TTC549 (cell line): ENCODE measurements around the gene CADPS2.

ENCODE experiments used
- FAIRE-seq: peaks from 2 replicates; lab custom pipeline; 2012; peaks lifted over from hg19 to GRCh38; lab: Jason Lieb, UNC

CADPS2 gene

DNA sequence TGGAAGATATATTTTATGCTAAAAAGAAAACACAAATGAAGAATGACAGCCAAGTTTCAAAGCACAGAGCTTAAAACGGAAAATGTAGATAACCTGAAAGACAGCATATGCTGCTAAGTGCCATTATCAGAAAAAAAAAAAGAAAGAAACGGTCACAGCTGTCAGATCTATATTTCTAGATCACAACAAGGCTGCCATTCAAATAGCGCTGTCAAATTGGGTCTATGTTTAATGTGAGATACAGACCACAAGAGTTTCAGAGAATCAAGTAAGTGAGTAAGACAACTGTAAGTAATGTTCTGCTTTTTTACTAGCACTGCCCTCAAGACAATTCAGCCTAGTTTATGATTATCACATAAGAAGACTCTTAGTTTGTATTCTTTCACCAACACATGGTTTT is 117.4 kb downstream of the CADPS2 start:
- no peak for FAIRE-seq

DNA sequence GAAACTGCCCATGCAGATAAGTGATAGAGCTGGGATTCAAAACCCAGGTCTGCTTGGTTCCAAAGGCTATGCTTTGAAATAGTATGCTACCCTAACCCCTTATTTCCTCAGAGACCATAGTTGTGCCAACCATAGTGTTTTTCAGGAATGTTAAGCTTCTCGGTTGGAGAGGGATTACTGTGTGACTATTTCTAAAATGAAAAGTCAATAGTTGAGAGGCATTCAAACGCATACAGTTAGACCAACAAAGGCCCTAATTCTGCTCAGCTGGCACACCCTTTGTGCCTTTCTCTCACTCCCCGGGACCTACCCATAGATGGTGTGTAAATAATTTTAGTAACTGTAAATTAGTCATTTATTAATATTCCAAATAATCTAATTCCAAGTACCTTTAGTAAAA is 118.9 kb downstream of the CADPS2 start:
- no peak for FAIRE-seq

DNA sequence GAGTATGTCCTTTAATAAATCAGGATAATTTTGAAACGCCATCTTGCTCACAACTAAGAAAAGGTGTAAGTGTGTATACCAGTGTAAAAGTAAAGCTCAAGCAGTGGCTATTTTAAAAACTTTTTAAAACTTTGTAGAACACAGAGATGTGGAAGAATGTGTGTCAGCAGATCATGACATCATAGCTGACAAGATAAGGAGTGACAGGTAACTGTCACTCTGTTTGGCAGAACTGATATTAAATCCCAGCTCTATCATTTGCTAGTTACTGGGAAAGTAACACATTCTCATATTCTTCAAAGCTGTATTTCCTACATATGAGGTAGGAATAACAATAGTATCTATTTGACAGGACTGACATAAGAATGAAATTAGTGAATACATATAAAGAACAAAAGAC is 119.7 kb downstream of the CADPS2 start:
- no peak for FAIRE-seq

DNA sequence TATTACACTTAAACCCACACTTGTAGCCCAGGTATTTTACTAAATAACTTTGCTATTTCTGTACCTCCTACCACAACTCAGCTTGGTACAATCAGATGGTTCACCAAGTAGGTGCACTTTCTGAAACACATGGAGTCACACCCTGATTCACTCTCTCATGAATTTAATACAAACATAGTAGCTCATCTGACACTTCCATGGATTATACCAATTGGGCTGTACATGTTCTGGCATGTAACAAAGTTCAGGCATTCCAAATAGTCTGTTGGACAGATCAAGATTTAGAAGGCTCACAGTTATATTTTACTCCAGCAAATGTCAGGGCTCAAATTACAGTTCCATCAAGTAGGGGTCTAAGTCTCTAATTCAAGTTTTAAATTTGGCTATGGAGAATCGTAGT is 121.4 kb downstream of the CADPS2 start:
- FAIRE-seq, result no peak

DNA sequence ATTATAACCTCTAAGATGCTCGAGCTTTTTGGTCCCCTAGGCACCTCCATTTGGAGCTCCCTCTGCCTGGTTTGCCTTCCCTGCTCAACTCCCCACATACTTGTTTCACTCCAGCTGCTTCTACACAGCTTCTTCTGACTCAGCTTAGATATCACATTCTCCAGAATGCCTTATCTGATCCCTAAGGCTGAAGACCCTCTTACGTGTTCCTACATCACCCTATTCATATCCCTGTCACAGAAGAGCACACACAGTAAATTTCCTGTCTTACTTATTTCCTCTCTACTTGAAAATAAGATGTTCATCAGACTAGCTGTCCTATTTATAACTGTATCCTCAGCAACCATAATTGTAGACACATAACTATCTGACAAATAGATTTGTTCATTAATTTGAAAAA is 122.2 kb downstream of the CADPS2 start:
- FAIRE-seq, result no peak

DNA sequence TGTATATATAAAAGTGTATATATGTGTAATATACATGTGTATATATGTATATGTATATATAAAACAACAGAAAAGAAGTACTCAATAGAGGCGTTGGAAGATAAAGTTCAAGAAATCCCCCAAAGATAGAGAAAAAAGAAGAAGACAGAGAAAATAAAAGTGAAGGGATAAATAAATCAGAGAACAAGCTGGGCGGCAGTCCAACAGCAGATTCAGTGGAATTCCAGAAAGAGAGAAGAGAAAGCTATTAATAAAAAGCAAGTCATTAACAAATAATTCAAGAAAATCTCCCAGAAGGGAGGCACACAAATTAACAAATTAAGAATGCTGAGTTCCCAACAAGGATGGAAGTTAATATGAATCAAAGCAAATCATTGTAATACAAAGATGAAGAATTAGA is 124.2 kb downstream of the CADPS2 start:
- no peak for FAIRE-seq

DNA sequence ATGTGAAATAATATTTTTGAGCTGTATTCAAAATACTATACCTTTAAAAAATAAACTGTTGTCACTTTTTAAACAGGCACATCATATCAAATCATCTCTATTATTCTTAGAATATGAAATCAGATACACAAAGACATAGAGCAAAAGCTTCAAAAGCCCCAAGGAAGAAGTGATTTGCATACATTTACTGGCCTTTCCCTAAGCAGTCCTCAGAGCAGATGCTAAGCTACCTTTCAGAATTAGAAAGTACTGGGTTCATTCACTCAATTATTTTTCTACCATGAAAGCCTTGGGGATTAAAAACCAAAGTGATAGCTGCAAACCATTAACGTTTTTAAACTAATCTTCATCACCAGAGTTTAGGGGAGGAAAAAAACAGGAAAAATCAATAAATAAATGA is 127.8 kb downstream of the CADPS2 start:
- FAIRE-seq, result no peak

DNA sequence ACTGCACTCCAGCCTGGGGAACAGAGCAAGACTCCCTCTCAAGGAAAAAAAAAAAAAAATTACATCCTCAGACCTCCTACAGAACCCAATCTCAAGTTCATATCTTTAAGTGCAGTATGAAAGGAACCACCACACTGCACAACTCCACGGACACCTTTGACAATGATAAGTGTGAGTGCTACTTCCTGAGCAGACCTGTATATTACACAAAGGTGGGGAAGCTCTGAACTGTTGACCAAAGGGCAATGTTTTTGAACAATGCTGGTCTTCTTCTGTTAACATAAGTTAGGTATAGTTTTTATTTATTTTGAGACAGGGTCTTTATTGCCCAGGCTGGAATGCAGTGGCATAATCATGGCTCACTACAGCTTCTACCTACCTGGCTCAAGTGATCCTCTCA is 129.4 kb downstream of the CADPS2 start:
- no peak for FAIRE-seq

DNA sequence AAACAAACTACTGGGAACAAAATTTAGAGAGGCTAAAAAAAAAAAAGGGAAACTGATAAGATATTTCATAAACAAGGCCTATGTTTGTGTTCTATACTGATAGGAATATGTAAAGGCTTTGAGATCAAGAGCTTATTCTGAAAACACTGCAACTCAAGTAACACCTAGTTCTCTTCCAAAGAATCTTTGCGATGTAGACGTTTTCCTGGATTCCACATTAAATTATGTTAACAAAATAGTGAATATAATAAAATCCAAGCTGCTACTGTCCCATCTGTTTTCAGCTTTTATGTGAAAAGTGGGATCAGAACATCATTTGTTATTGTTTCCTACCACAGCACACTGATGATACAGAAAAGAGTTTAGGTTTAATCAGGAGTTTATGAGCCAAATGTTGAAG is 130.6 kb downstream of the CADPS2 start:
- no peak for FAIRE-seq

DNA sequence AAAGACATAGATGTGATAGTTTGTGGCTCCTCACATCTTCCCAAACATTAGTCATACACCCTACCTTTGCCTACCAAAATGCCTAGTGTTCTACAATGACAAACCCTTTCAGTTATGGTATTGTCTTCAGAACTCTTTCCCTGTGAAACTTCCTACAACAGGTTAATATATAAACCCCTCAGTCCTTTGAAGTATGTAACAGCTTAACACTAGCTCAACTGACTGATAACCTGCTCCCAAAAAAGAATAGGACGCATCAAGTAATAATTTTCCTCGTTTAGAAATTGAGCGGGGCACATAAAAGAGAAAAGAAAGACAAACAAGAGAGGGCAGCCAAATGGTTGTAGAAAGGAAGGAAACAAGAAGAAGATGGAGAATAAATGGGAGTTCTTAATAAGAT is 133.7 kb downstream of the CADPS2 start:
- no peak for FAIRE-seq

DNA sequence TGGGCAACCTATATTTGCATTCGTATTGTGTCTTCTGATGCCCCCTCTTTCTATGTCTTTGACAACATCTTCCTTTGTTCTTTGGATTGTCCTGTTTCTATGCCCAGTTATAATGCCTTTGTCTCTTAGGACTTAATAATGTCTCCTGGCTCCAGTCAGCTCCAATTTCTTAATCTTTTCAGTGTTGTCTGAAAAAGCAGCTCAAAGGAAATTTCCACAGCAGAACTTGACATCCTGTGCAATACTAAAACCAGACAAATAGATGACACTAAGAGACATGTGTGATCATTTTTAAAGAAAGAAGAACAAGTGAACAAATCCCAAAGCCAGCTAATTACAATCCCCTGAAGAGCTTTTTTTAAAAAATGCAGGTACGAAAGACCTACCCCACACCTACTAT is 135.9 kb downstream of the CADPS2 start:
- FAIRE-seq, result no peak

DNA sequence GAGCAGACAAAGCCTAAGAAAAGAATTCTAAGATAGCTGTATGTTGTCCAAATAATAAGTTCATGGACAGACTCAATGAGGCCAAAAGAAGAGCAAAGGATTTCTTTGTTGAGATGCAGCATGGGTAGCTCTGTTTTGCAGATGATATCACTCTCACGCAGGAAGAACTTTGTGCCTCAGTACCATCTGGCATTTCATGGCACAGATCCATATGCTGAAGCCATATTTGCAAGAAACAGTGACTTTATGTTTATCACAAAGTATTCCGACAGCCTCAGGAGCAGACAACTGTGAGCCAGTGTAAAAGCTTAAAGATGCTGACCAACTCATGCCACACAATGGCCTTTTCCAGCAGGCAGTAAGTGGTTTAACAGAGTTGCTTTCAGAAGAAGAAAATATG is 138.1 kb downstream of the CADPS2 start:
- FAIRE-seq, result no peak

DNA sequence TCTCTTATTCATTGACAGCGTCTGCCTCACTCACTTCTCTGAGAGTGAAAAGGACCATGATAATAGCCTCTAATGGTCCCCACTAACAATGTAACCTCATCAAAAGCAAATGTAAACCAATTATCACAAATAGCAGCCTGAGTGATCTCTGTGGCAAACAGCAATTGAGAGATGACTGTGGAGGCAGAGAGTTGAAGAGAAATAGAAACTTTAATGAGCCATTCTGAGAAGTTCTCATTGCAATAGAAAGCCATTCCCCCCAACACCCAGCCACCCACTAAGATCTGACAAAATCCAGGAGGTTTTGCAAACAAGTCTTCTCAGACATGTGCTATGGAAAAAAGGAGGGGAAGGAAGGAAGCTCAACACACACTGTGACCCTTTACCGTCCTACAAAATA is 139.3 kb downstream of the CADPS2 start:
- no peak for FAIRE-seq

DNA sequence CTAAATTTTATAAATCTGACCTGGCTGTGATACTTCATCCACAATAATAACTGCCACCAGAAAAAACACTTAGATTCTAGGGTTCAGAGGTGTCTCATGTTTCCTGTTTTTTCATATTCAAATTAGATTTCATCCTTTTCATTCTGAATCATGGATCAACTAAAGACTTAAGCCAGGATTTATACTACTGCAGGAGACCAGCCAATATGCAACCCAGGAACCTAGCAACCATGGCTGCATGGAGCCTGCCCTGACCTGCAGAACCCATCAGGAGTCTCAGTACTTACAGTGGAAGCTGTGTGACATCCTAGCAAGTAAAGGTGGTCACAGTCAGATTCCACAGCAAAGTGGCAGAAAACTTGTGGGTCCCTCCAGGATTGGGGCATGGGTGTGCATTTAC is 143.0 kb downstream of the CADPS2 start:
- no peak for FAIRE-seq

DNA sequence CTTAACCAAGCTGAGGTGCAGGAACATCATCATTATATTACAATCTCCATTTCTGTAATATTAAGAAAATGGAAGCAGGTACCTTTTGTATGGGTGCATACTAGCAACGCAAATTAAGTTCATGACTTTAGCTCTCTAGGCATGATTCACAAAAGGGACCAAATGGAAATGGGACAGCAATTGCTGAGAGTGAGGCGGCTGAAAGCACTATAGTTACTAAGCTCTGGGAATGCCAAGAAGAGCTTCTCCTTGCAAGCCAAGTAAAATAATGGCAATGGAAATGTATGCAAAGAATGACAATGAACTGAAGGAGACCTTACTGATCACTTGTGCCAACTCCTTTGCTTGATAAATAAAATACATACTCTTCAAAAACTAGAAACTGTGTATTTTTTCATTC is 147.3 kb downstream of the CADPS2 start:
- no peak for FAIRE-seq

DNA sequence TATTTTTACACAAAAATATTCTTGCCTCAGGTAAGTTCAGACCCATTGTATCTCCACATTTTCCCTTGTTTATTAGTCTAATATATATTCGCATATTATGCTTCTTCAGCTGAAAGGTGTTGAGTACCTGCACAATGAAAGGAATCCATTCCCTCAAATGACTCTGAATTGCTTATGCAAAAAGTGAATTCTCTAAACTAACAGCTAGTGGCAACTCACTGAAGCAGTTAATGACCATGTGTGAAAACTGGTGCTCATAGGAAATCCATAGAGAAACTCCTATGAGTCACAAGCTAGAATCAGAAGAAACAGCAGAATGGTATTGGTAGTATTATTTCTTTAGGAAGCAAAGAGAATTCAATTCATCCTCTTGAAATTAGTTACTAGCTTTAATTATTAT is 150.1 kb downstream of the CADPS2 start:
- no peak for FAIRE-seq

DNA sequence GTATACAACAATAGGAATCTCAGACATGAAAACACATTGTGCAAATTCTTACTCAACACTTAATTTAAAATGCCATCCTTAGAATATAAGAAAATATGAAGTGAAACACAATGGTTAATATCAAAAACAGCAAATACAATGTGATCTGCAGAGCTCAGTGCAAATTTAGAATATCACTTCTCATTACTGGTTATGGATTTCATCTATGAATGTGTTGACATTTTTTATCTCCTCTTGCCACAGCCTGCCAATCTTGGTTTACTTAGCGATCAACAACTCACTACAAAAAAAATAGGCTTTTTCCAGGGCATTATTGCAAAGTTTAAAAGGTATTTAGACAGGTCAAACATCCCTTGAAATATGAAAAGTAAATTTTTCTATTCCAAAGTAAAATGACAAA is 158.5 kb downstream of the CADPS2 start:
- FAIRE-seq, result no peak

DNA sequence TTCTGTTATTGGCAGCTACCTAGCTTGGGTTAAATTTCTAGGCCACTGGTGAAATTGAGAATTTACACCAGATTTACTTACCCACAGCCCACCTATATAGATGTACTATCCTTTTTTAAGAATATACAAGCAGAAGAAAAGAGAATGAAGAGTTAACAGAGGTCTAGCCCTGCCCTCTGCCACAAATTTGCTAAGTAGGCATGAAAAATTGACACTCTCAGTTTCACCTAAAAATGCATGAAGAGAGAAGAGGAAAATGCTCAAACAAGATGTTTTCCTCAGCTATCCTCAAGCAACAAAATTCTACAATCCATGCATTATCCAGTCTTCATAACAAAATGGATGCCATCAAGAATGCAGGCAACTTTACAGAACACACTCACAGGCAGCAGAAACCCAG is 158.9 kb downstream of the CADPS2 start:
- no peak for FAIRE-seq

DNA sequence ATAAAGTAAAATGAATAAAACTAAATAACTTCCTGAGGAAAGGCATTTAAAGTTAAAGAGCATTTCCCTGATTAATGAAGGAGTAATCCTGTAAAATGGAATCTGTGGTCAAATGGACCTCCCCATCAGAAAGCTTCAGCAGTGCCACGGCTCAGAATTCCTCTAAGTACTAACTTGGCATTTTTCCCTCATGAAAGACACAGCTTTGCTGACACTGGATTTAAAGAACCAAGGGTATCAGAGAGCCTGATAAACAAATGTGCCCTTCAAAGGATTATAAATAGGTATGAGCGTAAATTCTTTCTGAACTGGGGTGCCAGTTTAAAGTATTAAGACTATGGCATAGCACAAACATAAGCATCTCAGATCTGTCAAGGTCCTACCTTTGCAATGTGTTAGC is 159.4 kb downstream of the CADPS2 start:
- no peak for FAIRE-seq

DNA sequence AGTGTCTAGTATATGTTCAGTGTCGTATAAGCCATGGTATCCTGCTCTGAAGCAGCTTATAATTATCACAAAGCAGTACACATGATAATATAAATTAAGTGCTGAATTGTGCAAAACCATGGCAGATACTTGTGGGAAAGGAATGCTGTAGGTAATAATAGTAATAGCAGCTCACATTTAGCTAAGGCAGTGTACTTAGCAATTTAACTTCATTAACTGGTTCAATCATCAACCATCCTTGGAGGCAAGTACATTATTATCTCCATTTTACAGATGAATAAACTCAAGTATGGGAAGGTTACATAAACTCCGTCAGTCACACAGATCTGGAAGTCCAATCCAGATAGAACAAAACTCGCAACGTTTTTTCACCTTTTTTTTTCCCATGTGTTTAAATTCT is 161.9 kb downstream of the CADPS2 start:
- FAIRE-seq, result no peak

DNA sequence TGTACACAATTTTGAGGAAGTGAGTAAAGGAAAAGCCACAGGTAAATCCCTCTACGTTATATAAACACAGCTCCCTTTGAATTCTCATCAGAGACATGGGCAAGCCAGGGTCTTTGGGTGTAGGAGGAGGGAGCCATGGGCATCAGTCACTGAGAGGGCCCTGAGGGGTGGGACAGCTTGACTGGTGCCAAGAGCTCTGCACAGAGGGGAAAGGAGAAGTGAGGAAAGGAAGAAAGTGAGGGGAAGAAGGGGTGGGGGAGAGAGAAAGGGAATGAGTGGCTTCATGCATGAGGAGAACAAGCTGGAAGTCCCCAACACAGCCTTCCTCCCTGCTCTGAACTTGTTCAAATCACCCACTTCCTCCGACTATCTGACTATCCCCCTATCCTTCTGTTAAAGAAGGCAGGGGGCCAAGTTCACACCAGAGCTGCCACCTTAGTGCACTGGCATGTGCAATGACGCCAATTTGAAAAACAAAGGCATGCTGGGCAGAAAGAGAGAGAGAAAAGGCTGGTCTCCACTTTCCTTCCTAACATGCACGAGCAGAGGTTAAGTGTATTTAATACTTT is 167.2 kb downstream of the CADPS2 start:
- FAIRE-seq, result no peak

DNA sequence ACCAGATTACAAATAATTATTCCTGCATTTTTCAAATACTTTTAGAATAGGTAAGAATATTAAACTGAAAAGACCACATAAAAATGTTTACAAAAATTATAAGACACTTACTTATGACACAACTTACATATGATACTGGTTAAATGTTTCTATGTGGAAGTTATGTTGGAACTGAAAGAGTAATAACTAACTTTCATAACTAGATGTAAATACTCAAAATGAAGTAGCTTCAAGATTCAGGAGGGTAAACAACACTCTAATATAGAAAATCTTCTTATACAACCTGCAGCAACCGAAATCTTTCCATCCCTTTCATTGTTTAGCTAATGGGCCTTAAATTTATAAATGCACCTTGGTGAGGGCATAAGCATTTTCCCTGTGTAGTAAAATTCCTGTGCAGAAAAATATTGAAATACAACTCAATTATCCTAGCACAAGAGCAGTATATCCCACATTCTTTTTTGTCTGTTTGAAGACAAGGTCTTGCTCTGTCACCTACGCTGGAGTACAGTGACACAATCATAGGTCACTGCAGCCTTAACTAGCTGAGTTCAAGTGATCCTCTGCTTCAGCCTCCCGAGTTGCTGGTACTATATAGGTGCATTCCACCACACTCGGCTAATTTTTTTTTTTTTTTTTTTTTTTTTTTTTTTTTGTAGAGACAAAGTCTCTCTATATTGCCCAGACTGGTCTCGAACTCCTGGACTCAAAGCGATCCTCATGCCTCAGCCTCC is 168.7 kb downstream of the CADPS2 start:
- no peak for FAIRE-seq

DNA sequence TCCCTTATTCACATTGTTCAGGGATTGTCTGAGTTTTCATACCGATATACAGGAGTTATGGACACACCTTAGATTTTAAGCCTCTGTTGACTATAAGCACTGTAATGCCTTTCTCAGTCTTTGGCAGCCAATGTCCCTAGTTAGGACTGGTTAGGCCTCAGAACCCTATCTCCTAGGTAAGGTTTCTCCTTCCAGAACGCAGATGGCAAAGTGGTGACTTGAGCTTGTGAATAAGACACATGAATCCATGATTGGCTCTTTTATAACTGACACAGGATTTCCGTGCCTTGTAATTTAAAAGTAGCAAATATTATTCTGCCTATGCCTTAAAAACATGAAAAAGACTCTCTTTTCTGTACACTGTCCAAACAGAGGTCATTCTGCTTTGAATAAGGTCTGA is 171.1 kb downstream of the CADPS2 start:
- no peak for FAIRE-seq

DNA sequence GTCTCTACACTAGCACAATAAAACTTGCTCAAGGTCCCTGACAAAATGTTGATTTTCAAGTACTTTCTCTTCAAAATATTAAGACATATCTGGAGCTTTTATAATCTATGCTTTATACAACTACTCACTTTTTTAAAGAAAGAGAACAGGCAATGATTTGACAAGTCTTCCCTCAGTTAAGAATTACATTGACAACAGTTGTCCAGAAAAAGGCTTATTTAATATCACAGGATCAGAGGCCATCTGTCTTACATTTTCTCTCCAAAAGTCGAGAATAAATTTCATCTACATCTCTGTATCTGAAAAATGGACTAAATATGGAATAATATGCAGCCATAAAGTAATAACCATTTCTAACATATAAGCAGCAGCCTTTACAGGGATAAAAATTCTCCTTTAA is 175.3 kb downstream of the CADPS2 start:
- no peak for FAIRE-seq
